ENCODE data around the gene COBL.

- TF ChIP-seq, protein P1, sequence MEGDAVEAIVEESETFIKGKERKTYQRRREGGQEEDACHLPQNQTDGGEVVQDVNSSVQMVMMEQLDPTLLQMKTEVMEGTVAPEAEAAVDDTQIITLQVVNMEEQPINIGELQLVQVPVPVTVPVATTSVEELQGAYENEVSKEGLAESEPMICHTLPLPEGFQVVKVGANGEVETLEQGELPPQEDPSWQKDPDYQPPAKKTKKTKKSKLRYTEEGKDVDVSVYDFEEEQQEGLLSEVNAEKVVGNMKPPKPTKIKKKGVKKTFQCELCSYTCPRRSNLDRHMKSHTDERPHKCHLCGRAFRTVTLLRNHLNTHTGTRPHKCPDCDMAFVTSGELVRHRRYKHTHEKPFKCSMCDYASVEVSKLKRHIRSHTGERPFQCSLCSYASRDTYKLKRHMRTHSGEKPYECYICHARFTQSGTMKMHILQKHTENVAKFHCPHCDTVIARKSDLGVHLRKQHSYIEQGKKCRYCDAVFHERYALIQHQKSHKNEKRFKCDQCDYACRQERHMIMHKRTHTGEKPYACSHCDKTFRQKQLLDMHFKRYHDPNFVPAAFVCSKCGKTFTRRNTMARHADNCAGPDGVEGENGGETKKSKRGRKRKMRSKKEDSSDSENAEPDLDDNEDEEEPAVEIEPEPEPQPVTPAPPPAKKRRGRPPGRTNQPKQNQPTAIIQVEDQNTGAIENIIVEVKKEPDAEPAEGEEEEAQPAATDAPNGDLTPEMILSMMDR (IDR thresholded peaks at IDR 0.05; ENCODE audit: extremely low read depth in 1 of 2, insufficient read depth in 1 of 2, low read depth in 1 of 2, low read length in 2 of 2), result no peak
- no peak for TF ChIP-seq EZH2 (IDR thresholded peaks at IDR 0.05; ENCODE audit: borderline replicate concordance, low read depth, low read length, severe bottlenecking)
- TF ChIP-seq MYC (IDR thresholded peaks at IDR 0.05; ENCODE audit: low read depth, low read length), result no peak
- TF ChIP-seq POLR2A (IDR thresholded peaks at IDR 0.05; ENCODE audit: low read depth, low read length), result no peak
- no peak for TF ChIP-seq MAX (IDR thresholded peaks at IDR 0.05; ENCODE audit: insufficient read depth, insufficient read length)
- TF ChIP-seq JUN (IDR thresholded peaks at IDR 0.05; ENCODE audit: borderline replicate concordance, insufficient read depth, insufficient read length, low read depth), result no peak
- TF ChIP-seq POLR2AphosphoS5 (IDR thresholded peaks at IDR 0.05; ENCODE audit: insufficient read depth, low read depth, low read length), result no peak
- no peak for TF ChIP-seq GATA2 (IDR thresholded peaks at IDR 0.05; ENCODE audit: insufficient read depth, insufficient read length, low read depth, low read length)
- no peak for TF ChIP-seq FOS (IDR thresholded peaks at IDR 0.05; ENCODE audit: borderline replicate concordance, insufficient read depth, low read length)
Observed at GRCh38 chr7:51280156-51280555, 36.5 kb downstream of the COBL start.
